ENCODE results near the gene ZHX3. TPM values are rescaled to one million over a fixed set of nuclear protein-coding genes. Genes with fewer than 3 reads are reported as not detected.

ZHX3 gene
- total and polyA plus RNA-seq, 2 of the 13 experiments (the other 11 are each of a cell fraction or from before 2014, with no cell fraction given) = 8.4 to 11.7 TPM

- TF ChIP-seq, protein P1, sequence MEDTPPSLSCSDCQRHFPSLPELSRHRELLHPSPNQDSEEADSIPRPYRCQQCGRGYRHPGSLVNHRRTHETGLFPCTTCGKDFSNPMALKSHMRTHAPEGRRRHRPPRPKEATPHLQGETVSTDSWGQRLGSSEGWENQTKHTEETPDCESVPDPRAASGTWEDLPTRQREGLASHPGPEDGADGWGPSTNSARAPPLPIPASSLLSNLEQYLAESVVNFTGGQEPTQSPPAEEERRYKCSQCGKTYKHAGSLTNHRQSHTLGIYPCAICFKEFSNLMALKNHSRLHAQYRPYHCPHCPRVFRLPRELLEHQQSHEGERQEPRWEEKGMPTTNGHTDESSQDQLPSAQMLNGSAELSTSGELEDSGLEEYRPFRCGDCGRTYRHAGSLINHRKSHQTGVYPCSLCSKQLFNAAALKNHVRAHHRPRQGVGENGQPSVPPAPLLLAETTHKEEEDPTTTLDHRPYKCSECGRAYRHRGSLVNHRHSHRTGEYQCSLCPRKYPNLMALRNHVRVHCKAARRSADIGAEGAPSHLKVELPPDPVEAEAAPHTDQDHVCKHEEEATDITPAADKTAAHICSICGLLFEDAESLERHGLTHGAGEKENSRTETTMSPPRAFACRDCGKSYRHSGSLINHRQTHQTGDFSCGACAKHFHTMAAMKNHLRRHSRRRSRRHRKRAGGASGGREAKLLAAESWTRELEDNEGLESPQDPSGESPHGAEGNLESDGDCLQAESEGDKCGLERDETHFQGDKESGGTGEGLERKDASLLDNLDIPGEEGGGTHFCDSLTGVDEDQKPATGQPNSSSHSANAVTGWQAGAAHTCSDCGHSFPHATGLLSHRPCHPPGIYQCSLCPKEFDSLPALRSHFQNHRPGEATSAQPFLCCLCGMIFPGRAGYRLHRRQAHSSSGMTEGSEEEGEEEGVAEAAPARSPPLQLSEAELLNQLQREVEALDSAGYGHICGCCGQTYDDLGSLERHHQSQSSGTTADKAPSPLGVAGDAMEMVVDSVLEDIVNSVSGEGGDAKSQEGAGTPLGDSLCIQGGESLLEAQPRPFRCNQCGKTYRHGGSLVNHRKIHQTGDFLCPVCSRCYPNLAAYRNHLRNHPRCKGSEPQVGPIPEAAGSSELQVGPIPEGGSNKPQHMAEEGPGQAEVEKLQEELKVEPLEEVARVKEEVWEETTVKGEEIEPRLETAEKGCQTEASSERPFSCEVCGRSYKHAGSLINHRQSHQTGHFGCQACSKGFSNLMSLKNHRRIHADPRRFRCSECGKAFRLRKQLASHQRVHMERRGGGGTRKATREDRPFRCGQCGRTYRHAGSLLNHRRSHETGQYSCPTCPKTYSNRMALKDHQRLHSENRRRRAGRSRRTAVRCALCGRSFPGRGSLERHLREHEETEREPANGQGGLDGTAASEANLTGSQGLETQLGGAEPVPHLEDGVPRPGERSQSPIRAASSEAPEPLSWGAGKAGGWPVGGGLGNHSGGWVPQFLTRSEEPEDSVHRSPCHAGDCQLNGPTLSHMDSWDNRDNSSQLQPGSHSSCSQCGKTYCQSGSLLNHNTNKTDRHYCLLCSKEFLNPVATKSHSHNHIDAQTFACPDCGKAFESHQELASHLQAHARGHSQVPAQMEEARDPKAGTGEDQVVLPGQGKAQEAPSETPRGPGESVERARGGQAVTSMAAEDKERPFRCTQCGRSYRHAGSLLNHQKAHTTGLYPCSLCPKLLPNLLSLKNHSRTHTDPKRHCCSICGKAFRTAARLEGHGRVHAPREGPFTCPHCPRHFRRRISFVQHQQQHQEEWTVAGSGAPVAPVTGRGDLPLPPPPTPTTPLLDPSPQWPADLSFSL (CRISPR knock-in tag; IDR thresholded peaks at IDR 0.05) = no peak
- no peak for TF ChIP-seq TCF7 (IDR thresholded peaks at IDR 0.05; ENCODE audit: low read depth)
- TF ChIP-seq ZIK1 (CRISPR knock-in tag; IDR thresholded peaks at IDR 0.05; ENCODE audit: borderline replicate concordance, low read depth) = peak; percentile 24; the same call in 1 of the 2 replicates
- no peak for TF ChIP-seq SIX1 (CRISPR knock-in tag; IDR thresholded peaks at IDR 0.05; ENCODE audit: borderline replicate concordance)
- TF ChIP-seq ZNF788 (CRISPR knock-in tag; IDR thresholded peaks at IDR 0.05; ENCODE audit: borderline replicate concordance) = peak; percentile 92; the same call in 1 of the 2 replicates
- no peak for TF ChIP-seq ZNF564 (CRISPR knock-in tag; IDR thresholded peaks at IDR 0.05)
- TF ChIP-seq PCBP1 (IDR thresholded peaks at IDR 0.05; ENCODE audit: borderline replicate concordance, low read depth, low read length) = no peak
- TF ChIP-seq KLF6 (CRISPR knock-in tag; IDR thresholded peaks at IDR 0.05) = peak; percentile 51; the same call in 1 of the 2 replicates
- no peak for TF ChIP-seq SNAPC2 (CRISPR knock-in tag; IDR thresholded peaks at IDR 0.05)
- TF ChIP-seq, protein P2, sequence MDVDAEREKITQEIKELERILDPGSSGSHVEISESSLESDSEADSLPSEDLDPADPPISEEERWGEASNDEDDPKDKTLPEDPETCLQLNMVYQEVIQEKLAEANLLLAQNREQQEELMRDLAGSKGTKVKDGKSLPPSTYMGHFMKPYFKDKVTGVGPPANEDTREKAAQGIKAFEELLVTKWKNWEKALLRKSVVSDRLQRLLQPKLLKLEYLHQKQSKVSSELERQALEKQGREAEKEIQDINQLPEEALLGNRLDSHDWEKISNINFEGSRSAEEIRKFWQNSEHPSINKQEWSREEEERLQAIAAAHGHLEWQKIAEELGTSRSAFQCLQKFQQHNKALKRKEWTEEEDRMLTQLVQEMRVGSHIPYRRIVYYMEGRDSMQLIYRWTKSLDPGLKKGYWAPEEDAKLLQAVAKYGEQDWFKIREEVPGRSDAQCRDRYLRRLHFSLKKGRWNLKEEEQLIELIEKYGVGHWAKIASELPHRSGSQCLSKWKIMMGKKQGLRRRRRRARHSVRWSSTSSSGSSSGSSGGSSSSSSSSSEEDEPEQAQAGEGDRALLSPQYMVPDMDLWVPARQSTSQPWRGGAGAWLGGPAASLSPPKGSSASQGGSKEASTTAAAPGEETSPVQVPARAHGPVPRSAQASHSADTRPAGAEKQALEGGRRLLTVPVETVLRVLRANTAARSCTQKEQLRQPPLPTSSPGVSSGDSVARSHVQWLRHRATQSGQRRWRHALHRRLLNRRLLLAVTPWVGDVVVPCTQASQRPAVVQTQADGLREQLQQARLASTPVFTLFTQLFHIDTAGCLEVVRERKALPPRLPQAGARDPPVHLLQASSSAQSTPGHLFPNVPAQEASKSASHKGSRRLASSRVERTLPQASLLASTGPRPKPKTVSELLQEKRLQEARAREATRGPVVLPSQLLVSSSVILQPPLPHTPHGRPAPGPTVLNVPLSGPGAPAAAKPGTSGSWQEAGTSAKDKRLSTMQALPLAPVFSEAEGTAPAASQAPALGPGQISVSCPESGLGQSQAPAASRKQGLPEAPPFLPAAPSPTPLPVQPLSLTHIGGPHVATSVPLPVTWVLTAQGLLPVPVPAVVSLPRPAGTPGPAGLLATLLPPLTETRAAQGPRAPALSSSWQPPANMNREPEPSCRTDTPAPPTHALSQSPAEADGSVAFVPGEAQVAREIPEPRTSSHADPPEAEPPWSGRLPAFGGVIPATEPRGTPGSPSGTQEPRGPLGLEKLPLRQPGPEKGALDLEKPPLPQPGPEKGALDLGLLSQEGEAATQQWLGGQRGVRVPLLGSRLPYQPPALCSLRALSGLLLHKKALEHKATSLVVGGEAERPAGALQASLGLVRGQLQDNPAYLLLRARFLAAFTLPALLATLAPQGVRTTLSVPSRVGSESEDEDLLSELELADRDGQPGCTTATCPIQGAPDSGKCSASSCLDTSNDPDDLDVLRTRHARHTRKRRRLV (CRISPR knock-in tag; IDR thresholded peaks at IDR 0.05) = no peak
- TF ChIP-seq ZNF768 (CRISPR knock-in tag; IDR thresholded peaks at IDR 0.05) = 0 out of 2 replicates have a peak, but pooled peaks have one; percentile 13
- TF ChIP-seq ZNF572 (CRISPR knock-in tag; IDR thresholded peaks at IDR 0.05) = 0 out of 2 replicates have a peak, but pooled peaks have one; percentile 60
- no peak for TF ChIP-seq MLLT10 (CRISPR knock-in tag; IDR thresholded peaks at IDR 0.05)
- TF ChIP-seq ZBTB20 (CRISPR knock-in tag; IDR thresholded peaks at IDR 0.05; ENCODE audit: borderline replicate concordance, low read depth) = 0 out of 2 replicates have a peak, but pooled peaks have one; percentile 42
- TF ChIP-seq JUNB (CRISPR knock-in tag; IDR thresholded peaks at IDR 0.05; ENCODE audit: borderline replicate concordance) = no peak
- TF ChIP-seq SYNCRIP (IDR thresholded peaks at IDR 0.05; ENCODE audit: insufficient read depth, low read depth, low read length) = no peak
- TF ChIP-seq ZNF205 (CRISPR knock-in tag; IDR thresholded peaks at IDR 0.05) = peak; percentile 78
- TF ChIP-seq SMAD9 (CRISPR knock-in tag; IDR thresholded peaks at IDR 0.05) = 0 out of 2 replicates have a peak, but pooled peaks have one; percentile 51
- TF ChIP-seq KLF15 (CRISPR knock-in tag; IDR thresholded peaks at IDR 0.05; ENCODE audit: borderline replicate concordance) = no peak
Measured at GRCh38 chr20:41135187-41135887, 182.2 kb downstream of the ZHX3 start (continued).
